Stimulated activated CD4-positive, alpha-beta T cell treated with anti-CD3 and anti-CD28 coated beads, Interleukin-12 subunit alpha, Interleukin-12 subunit beta, amount 100 ng/mL, for 48 hours (primary cell): ENCODE results near the gene PDCD11.
"Not testable (repeated sequence)": the region's sequence is repeated elsewhere in the genome, so short reads cannot be mapped to it uniquely, and the experiment has no call there.

ENCODE experiments used
- DNase-seq, 3 donors: peaks; one replicate each; pipeline ENCODE4 v3.0.0-alpha.2; 2020; ENCODE audit warnings: low read depth in 2 of 3, low spot score in 1 of 3

The PDCD11 gene, protein sequence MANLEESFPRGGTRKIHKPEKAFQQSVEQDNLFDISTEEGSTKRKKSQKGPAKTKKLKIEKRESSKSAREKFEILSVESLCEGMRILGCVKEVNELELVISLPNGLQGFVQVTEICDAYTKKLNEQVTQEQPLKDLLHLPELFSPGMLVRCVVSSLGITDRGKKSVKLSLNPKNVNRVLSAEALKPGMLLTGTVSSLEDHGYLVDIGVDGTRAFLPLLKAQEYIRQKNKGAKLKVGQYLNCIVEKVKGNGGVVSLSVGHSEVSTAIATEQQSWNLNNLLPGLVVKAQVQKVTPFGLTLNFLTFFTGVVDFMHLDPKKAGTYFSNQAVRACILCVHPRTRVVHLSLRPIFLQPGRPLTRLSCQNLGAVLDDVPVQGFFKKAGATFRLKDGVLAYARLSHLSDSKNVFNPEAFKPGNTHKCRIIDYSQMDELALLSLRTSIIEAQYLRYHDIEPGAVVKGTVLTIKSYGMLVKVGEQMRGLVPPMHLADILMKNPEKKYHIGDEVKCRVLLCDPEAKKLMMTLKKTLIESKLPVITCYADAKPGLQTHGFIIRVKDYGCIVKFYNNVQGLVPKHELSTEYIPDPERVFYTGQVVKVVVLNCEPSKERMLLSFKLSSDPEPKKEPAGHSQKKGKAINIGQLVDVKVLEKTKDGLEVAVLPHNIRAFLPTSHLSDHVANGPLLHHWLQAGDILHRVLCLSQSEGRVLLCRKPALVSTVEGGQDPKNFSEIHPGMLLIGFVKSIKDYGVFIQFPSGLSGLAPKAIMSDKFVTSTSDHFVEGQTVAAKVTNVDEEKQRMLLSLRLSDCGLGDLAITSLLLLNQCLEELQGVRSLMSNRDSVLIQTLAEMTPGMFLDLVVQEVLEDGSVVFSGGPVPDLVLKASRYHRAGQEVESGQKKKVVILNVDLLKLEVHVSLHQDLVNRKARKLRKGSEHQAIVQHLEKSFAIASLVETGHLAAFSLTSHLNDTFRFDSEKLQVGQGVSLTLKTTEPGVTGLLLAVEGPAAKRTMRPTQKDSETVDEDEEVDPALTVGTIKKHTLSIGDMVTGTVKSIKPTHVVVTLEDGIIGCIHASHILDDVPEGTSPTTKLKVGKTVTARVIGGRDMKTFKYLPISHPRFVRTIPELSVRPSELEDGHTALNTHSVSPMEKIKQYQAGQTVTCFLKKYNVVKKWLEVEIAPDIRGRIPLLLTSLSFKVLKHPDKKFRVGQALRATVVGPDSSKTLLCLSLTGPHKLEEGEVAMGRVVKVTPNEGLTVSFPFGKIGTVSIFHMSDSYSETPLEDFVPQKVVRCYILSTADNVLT (N-terminal part only)

DNA sequence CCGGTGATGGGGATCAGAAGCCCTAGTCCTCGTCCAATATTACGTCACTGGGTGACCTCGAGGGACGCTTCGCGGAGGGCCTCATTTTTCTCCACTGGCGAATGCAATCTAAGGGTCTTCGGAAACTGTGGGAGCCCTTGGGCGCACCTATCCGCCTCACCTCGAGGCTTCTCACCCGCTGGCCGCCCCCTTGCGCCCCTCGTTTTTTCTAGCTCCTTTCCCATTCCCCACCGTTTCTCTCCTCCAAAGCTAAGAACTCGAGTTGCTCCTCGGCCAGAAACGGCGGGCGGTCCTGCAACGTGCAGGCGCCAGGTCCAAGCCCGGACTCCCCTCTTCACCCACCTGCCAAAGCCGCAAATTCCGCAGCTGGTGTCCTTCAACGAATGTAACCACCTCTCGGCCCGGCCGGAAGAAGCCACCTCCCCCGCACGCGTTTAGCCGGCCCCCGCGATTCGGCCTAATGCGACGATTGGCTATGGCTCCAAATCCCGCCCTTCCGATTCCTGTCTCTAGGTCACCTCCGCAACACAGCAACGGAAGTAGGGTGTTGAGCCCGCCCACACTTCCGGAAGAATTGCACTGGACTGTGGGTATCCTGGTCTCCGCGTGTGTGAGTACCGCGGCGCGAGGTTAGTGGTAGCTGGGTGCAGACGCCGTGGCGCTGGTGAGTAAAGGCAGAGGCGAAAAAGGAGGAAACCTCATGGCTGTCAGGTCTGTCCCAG is at the start of gene PDCD11, which contains the start of gene ATP5MK:
Gene PDCD11 (plus strand): TSS at position 560 of the 722 bp plus-strand sequence. CDS start 1,801 bp downstream, outside the sequence.
Gene ATP5MK (minus strand): TSS at position 409 of the 722 bp plus-strand sequence. CDS start 4,018 bp downstream, outside the sequence.
- DNase-seq = peak; percentile 95 to 96 (median 96)

DNA sequence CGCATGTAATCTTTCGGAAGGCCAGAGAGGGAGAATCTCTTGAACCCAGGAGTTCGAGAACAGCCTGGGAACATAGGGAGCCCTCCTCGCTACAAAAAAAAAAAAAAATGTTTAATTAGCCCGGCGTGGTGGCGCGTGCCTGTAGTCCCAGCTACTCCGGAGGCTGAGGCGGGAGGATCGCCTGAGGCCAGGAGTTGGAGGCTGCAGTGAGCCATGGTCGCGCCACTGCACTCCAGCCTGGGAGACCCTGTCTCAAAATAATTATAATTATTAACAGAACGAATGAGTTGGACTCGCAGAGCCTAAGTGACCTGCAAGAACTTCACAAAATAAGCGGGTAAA is 46.3 kb upstream of the PDCD11 start:
- DNase-seq = peak in 1 of 3 donors; percentile 3

DNA sequence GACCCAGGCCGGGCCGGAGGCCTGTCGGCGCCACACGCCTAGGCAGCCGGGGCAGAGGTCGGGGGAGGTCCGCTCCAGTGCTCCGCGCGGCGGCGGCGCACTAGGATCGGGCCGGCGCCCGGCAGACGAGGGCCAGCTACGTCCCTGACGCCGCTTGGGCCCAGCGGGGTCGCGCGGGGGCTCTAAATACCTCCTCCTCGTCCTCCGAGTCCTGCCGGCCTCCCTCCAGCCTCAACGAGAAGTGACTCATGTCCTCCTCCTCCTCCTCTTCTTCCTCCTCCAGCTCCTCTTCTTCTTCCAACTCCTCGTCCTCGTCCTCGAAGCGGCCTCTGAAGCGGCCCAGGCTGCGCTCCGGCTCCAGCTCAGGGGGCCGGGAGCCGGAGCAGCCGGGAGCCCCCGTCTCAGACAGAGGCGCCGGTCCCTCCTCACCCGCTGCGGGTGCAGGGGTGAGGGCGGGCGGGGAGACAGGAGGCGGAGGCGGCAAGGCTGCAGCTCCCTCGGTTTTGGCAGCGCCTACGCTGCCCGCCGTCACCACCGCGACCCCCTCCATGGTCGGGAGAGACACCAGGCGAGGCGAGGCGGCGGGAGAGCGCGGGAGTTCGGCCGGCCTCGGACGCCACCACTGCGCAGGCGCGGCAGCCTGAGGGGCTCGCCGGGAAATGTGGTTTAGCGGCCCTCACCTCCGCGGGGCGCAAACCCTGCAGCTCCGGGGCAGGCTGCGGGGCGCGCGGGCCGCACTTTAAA is 45.7 kb upstream of the PDCD11 start, which contains the start of gene PCGF6:
Gene PCGF6 (minus strand): TSS at position 624 of the 744 bp plus-strand sequence. CDS start 74 bp downstream, at position 550.
- DNase-seq = peak; percentile 48 to 73 (median 62)

DNA sequence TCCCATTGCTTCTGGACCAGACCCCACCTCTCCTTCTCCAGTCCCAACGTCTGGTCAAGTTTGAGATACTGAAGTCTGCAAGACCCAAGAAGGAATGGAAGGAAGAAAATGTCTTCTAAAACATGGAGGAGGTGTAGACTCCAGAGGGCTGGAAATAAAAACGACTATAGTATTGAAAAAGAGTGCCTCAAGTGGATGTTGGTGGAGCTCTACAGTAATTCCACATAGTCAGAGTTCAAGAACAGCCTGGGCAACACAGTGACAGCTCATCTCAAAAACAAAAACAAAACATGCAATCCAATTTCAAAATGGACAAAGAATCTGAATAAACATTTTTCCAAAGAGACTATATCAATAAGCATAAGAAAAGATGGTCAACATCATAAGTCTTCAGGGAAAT is 43.1 kb upstream of the PDCD11 start:
- no peak for DNase-seq

- DNase-seq = not testable (repeated sequence)
Measured at GRCh38 chr10:103354567-103354966, 41.9 kb upstream of the PDCD11 start.

- no peak for DNase-seq
Measured at GRCh38 chr10:103355906-103356599, 40.4 kb upstream of the PDCD11 start.

DNA sequence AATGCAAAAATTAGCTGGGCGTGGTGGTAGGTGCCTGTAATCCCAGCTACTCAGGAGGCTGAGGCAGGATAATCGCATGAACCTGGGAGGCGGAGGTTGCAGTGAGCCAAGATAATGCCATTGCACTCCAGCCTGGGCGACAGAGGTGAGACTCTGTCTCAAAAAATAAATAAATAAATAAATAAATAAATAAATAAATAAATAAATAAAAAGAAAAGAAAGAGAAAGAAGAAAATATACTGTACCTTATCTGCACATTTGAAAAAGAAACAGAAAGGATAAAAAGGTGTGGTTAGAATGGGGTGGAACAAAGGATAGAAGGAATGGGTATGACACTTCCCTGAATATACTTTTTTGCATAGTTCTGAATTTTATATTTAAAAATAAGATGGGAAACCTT is 36.9 kb upstream of the PDCD11 start:
- not testable (repeated sequence) for DNase-seq

GRCh38 chr10:103360791-103361190 is 35.6 kb upstream of the PDCD11 start:
- not testable (repeated sequence) for DNase-seq

DNA sequence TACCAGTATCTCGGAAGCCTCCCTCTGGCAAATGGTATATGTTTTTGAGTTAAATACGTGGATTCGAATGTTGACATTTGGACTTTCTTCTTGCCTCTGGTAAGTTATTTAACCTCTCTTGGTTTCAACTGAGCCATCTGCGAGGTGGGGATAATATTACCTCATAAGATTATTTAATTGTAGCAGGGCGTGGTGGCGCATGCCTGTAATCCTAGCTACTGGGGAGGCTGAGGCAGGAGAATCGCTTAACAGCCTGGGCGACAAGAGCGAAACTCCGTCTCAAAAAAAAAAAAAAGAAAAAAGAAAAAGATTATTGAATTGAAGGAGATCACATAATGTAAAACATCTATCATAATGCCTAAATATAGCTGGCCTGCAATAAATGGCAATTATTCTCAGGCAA is 29.0 kb upstream of the PDCD11 start:
- peak in 1 of 3 donors; percentile 12 for DNase-seq

DNA sequence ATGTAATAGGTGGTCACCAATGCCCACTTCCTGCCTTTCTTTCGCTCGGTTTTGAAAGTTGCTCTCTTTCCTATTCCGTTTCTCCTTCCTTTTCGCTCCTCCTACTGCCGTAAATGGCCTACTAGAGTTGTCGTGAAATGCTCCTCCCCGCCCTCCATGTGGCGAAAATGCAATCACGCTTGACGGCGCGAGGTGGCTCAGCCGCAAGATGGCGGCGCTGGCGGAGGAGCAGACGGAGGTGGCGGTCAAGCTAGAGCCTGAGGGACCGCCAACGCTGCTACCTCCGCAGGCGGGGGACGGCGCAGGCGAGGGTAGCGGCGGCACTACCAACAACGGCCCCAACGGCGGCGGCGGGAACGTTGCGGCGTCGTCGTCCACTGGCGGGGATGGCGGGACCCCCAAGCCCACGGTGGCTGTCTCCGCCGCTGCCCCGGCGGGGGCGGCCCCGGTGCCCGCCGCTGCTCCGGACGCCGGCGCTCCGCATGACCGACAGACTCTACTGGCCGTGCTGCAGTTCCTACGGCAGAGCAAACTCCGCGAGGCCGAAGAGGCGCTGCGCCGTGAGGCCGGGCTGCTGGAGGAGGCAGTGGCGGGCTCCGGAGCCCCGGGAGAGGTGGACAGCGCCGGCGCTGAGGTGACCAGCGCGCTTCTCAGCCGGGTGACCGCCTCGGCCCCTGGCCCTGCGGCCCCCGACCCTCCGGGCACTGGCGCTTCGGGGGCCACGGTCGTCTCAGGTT is 28.5 kb upstream of the PDCD11 start, which contains the start of gene TAF5:
Gene TAF5 (plus strand): TSS at position 195 of the 737 bp plus-strand sequence. CDS start 14 bp downstream, at position 209.
- peak; percentile 84 to 95 (median 87) for DNase-seq

GRCh38 chr10:103373544-103373943 is 22.9 kb upstream of the PDCD11 start:
- no peak for DNase-seq

DNA sequence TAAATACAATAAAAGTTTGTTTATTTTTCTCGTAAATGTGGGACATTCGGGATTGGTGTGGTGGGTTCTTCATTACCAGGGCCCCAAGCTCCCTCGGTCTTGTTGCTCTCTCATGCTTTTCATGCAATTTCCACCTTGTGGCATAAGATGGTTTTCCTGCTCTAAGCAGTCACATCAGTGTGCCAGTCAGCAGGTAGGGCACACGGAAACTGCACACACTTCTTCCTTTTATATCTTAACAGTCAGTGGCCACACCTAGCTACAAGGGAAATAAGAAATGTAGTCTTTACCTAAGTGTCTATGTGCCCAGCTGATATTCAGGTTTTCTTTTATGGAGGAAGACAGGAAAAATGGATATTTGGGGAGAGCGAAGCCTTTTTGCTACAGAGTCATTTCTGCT is 22.2 kb upstream of the PDCD11 start:
- DNase-seq = no peak

DNA sequence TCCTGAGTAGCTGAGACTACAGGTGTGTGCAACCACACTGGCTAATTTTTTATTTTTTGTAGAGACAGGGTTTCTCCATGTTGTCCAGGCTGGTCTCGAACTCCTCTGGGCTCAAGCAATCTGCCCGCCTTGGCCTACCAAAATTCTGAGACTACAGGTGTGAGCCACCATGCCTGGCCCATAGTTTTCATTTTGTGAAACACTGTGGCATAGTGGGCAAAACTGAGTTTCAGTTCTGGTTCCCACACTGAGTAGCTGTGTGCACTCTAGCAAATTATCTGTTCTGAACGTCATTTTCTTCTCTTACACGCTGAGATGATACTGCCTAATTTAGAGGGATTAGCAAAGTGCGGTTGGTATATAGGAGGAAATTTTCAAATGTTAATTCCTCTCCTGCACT is 13.7 kb upstream of the PDCD11 start:
- DNase-seq = no peak

DNA sequence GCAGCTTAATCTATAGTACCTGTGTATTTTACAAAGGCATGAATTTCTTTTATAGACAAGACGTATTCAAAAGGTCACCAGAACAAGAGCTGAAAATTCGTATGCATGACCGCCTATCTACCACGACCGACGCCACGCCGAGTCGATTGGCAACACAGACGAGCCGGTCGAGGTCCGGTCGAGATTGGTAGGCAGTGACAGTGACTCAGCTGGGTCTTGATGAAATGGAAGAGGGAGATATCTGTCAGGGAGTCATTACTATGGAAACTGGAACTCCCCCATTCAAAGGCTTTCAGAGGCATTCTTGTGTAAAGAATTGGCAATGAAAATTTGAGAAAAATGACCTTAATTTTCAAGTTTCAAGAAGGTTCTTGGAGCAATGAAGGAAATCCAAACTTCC is 2.2 kb upstream of the PDCD11 start:
- DNase-seq = no peak

DNA sequence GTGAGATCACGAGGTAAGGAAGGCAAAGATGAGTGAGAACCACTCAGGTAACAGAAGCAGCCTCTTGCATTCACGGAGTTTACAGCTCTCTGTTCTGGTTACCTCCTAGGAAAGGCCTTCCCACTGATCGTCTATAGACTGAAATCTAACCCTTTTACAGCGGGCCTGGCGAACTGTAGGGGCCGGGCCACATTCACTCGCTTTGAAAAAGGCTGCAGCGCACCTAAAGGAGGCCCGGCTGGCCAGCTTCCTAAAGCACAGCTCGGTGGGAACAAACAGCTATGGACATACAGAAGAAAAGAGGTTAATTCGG is 716 bp upstream of the PDCD11 start:
- DNase-seq = peak in 1 of 3 donors; percentile 1

DNA sequence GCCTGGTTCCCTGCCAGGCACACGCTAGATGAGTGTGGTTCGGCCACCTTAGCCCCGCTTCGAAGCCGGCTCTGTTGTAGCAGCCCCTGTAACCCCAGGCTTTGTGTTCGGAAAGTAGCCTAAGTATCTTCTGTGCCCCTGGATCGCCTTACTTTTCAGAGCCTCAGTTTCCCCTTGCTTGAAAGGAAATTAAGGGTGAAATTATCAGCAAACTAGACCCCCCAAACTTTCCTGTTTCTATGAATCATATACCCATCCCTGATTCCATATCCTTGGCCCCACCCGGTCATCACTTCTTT is 312 bp downstream of the PDCD11 start:
- peak in 1 of 3 donors; percentile 2 for DNase-seq

DNA sequence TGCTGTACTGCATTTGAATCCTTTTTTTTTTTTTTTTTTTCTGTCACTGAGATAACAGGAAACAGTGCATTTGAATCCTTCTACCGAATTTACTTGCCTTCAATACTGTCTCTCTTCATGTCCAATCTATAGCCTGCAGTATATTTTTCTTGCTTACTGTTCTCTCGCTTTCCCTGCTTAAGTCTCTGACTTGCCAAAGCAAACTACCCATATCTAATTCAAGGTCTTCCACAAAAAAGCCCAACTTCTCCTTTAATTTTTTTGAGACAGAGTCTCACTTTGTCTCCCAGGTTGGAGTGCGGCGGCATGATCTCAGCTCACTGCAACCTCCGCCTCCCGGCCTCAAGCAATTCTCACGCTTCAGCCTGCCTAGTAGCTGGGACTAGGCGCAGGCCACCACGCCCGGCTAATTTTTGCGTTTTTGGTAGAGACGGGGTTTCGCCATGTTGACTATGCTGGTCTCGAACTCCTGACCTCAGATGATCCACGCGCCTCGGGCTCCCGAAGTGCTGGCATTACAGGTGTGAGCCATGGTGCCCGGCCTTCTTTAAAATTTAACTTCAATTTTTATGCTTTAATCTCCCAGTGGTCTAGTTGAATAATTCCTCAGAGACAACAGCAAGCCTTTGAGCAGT is 882 bp downstream of the PDCD11 start:
- no peak for DNase-seq

DNA sequence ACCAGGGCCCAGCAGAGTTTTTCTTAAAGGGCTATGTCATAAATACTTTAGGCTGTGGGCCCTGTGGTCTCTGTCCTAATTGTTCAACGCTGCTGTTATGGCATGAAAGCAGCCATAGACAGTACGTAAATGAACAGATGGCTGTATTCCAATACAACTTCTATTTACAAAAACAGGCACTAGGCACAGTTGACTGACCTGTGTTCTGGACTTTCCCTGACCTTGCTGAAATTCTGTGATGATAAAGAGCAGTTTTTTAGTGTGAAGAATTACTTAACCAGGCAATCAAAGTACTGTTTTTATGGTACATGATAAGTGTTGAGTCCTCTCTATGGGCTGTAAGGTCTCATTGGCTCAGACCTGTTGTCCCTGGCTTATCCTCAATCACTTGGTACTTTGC is 17.1 kb downstream of the PDCD11 start:
- no peak for DNase-seq
